Activated gamma-delta T cell treated with anti-CD3 and anti-CD28 coated beads, Interleukin-2, amount 50 U/mL, for 16 hours (primary cell): ENCODE data around the gene PNMA6E.

ENCODE experiments used
- DNase-seq: peaks from one replicate; pipeline ENCODE4 v3.0.0-alpha.2; 2020; ENCODE audit warnings: low read depth

The PNMA6E gene

GRCh38 chrX:153384390-153384789 is 16.8 kb downstream of the PNMA6E start:
- no peak for DNase-seq

- DNase-seq = no peak
Measured at GRCh38 chrX:153382563-153383482, 18.3 kb downstream of the PNMA6E start.

- no peak for DNase-seq
Measured at GRCh38 chrX:153381684-153382532, 19.2 kb downstream of the PNMA6E start.

- no peak for DNase-seq
Measured at GRCh38 chrX:153380691-153381090, 20.5 kb downstream of the PNMA6E start.

GRCh38 chrX:153379971-153380581 is 21.1 kb downstream of the PNMA6E start:
- DNase-seq = no peak

- no peak for DNase-seq
Measured at GRCh38 chrX:153379508-153379907, 21.6 kb downstream of the PNMA6E start.

GRCh38 chrX:153378607-153379006 is 22.5 kb downstream of the PNMA6E start:
- DNase-seq = no peak

GRCh38 chrX:153377727-153378126 is 23.4 kb downstream of the PNMA6E start:
- DNase-seq = no peak

- DNase-seq = no peak
Measured at GRCh38 chrX:153375571-153375970, 25.6 kb downstream of the PNMA6E start.

- no peak for DNase-seq
Measured at GRCh38 chrX:153374426-153374825, 26.7 kb downstream of the PNMA6E start.

GRCh38 chrX:153372949-153373348 is 28.2 kb downstream of the PNMA6E start:
- no peak for DNase-seq

GRCh38 chrX:153371256-153371655 is 29.9 kb downstream of the PNMA6E start:
- DNase-seq = no peak

GRCh38 chrX:153370293-153371055 is 30.7 kb downstream of the PNMA6E start:
- no peak for DNase-seq

- DNase-seq = no peak
Measured at GRCh38 chrX:153366878-153367538, 34.1 kb downstream of the PNMA6E start.

- no peak for DNase-seq
Measured at GRCh38 chrX:153366119-153366518, 35.0 kb downstream of the PNMA6E start.

- DNase-seq = no peak
Measured at GRCh38 chrX:153365670-153366069, 35.5 kb downstream of the PNMA6E start.

- DNase-seq = no peak
Measured at GRCh38 chrX:153361781-153362397, 39.3 kb downstream of the PNMA6E start.

- DNase-seq = no peak
Measured at GRCh38 chrX:153357877-153358276, 43.3 kb downstream of the PNMA6E start.

- DNase-seq = no peak
Measured at GRCh38 chrX:153353416-153353815, 47.7 kb downstream of the PNMA6E start.

- no peak for DNase-seq
Measured at GRCh38 chrX:153352858-153353257, 48.3 kb downstream of the PNMA6E start.

GRCh38 chrX:153351981-153352380 is 49.2 kb downstream of the PNMA6E start:
- DNase-seq = no peak
